ENCODE measurements around the gene MTERF4.

DNA sequence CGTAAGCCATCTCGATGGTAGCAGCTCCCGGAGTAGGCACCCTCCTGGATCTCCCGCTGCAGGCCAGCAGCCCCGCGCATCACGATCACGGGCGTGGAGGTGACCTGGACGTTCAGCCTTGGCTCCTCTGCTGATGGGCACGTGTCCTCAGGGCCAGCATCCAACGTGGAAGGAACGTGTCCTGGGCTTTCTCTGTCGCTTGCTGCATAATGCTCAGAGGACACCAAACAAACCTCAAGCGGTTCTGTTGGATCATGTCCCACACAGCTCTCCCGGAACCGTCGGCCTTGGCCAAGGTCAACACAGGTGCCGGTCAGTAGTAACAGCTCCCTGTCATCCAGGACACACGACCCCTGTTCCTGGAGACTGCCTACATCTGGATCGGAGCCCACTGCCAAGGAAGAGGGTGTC lies 24.1 kb upstream of the MTERF4 start:
- TF ChIP-seq, protein P1, sequence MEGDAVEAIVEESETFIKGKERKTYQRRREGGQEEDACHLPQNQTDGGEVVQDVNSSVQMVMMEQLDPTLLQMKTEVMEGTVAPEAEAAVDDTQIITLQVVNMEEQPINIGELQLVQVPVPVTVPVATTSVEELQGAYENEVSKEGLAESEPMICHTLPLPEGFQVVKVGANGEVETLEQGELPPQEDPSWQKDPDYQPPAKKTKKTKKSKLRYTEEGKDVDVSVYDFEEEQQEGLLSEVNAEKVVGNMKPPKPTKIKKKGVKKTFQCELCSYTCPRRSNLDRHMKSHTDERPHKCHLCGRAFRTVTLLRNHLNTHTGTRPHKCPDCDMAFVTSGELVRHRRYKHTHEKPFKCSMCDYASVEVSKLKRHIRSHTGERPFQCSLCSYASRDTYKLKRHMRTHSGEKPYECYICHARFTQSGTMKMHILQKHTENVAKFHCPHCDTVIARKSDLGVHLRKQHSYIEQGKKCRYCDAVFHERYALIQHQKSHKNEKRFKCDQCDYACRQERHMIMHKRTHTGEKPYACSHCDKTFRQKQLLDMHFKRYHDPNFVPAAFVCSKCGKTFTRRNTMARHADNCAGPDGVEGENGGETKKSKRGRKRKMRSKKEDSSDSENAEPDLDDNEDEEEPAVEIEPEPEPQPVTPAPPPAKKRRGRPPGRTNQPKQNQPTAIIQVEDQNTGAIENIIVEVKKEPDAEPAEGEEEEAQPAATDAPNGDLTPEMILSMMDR (conservative IDR thresholded peaks at IDR 0.05 in 1 of 2, IDR thresholded peaks at IDR 0.05 in 1 of 2; ENCODE audit: extremely low read depth in 1 of 2, insufficient read depth in 1 of 2, low read depth in 1 of 2, low read length in 2 of 2): no peak
- no peak for TF ChIP-seq EZH2 (IDR thresholded peaks at IDR 0.05; ENCODE audit: borderline replicate concordance, low read length)
